CMK (cell line): ENCODE results near the gene NPEPPS.
"Not testable (repeated sequence)": the region's sequence is repeated elsewhere in the genome, so short reads cannot be mapped to it uniquely, and the experiment has no call there.

Source experiments
- DNase-seq: peaks from one replicate; pipeline ENCODE4 v3.0.0-alpha.2; 2010; ENCODE audit warnings: low read depth

The NPEPPS gene

GRCh38 chr17:47561698-47562405, 30.9 kb downstream of the NPEPPS start:
- not testable (repeated sequence) for DNase-seq

- DNase-seq: not testable (repeated sequence)
Measured at GRCh38 chr17:47562406-47562705, 31.4 kb downstream of the NPEPPS start.

- not testable (repeated sequence) for DNase-seq
Measured at GRCh38 chr17:47567261-47567660, 36.4 kb downstream of the NPEPPS start.

- DNase-seq: not testable (repeated sequence)
Measured at GRCh38 chr17:47572561-47572960, 41.7 kb downstream of the NPEPPS start.

- not testable (repeated sequence) for DNase-seq
Measured at GRCh38 chr17:47582416-47582815, 51.5 kb downstream of the NPEPPS start.

GRCh38 chr17:47586378-47587055, 55.6 kb downstream of the NPEPPS start:
- not testable (repeated sequence) for DNase-seq

GRCh38 chr17:47593522-47593921, 62.6 kb downstream of the NPEPPS start:
- DNase-seq: not testable (repeated sequence)

- no peak for DNase-seq
Measured at GRCh38 chr17:47603830-47604597, 73.1 kb downstream of the NPEPPS start.

- DNase-seq: no peak
Measured at GRCh38 chr17:47604598-47604927, 73.7 kb downstream of the NPEPPS start.

- DNase-seq: no peak
Measured at GRCh38 chr17:47605011-47605410, 74.1 kb downstream of the NPEPPS start.

- DNase-seq: no peak
Measured at GRCh38 chr17:47607481-47607880, 76.6 kb downstream of the NPEPPS start.

GRCh38 chr17:47611372-47612350, 80.8 kb downstream of the NPEPPS start:
- DNase-seq: no peak

- no peak for DNase-seq
Measured at GRCh38 chr17:47615766-47616424, 85.0 kb downstream of the NPEPPS start.

GRCh38 chr17:47618410-47618809, 87.5 kb downstream of the NPEPPS start:
- DNase-seq: no peak

- no peak for DNase-seq
Measured at GRCh38 chr17:47620503-47621245, 89.8 kb downstream of the NPEPPS start.

GRCh38 chr17:47621293-47622179, 90.6 kb downstream of the NPEPPS start:
- DNase-seq: no peak

- no peak for DNase-seq
Measured at GRCh38 chr17:47622180-47622549, 91.3 kb downstream of the NPEPPS start.

GRCh38 chr17:47624727-47625068, 93.8 kb downstream of the NPEPPS start:
- DNase-seq: no peak

GRCh38 chr17:47628014-47628566, 97.2 kb downstream of the NPEPPS start:
- no peak for DNase-seq

GRCh38 chr17:47629826-47630225, 98.9 kb downstream of the NPEPPS start:
- no peak for DNase-seq
